Uterus (tissue), 2 donors: ENCODE results near the gene TRAK2.

Source experiments
- POLR2A ChIP-seq, 2 donors: fragments of 450-650 bp; IDR thresholded peaks; one replicate each; pipeline ENCODE4 v1.6.1; 2016; ENCODE audit warnings: antibody characterized with exemption in 2 of 2, mild to moderate bottlenecking in 1 of 2, moderate library complexity in 1 of 2
- TF ChIP-seq, protein P1 (sequence below), 4 experiments: fragments of 200-600 bp in 2 of 4; fragments of 450-650 bp in 2 of 4; sonication (generic) in 2 of 4; IDR thresholded peaks; one replicate each; pipeline ENCODE4 v1.5.1; 2016 to 2019; ENCODE audit warnings: antibody characterized with exemption in 4 of 4, mild to moderate bottlenecking in 2 of 4, moderate library complexity in 1 of 4

DNA sequence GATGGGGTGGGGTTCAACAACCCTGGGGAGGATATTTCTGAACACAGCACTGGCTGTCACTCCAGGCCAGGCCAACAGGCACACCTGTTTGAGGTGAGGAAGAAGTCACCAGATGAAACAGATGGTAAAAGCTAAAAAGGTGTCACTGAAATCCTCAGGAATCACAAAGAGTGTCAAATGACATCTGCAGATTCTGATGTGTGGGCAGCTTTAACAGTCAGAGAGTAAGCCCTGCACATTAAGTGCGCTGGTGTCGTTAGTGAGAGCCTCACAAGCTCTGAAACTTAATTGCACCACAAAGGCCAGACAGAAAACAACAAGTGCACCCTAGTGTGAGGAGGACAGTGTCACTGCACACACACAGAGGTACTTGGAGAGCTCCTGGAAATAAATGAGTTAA lies 107.7 kb downstream of the TRAK2 start:
- TF ChIP-seq, protein P1, sequence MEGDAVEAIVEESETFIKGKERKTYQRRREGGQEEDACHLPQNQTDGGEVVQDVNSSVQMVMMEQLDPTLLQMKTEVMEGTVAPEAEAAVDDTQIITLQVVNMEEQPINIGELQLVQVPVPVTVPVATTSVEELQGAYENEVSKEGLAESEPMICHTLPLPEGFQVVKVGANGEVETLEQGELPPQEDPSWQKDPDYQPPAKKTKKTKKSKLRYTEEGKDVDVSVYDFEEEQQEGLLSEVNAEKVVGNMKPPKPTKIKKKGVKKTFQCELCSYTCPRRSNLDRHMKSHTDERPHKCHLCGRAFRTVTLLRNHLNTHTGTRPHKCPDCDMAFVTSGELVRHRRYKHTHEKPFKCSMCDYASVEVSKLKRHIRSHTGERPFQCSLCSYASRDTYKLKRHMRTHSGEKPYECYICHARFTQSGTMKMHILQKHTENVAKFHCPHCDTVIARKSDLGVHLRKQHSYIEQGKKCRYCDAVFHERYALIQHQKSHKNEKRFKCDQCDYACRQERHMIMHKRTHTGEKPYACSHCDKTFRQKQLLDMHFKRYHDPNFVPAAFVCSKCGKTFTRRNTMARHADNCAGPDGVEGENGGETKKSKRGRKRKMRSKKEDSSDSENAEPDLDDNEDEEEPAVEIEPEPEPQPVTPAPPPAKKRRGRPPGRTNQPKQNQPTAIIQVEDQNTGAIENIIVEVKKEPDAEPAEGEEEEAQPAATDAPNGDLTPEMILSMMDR (IDR thresholded peaks at IDR 0.05), result no peak
- TF ChIP-seq POLR2A (IDR thresholded peaks at IDR 0.05), result no peak
